GM08714 (cell line): ENCODE measurements around the gene STBD1.
"Not testable (repeated sequence)": the region's sequence is repeated elsewhere in the genome, so short reads cannot be mapped to it uniquely, and the experiment has no call there.

Source experiments
- H3K4me3 ChIP-seq: fragments of 200-500 bp; sonication (Bioruptor generic); 2 replicates; pipeline ENCODE4 v1.5.1; 2014; ENCODE audit warnings: mild to moderate bottlenecking, low read length, inconsistent platforms
- ZNF274 ChIP-seq: IDR thresholded peaks from 2 replicates; pipeline ENCODE4 v1.6.1; 2012; ENCODE audit warnings: mild to moderate bottlenecking, low read depth, low read length

Gene STBD1

DNA sequence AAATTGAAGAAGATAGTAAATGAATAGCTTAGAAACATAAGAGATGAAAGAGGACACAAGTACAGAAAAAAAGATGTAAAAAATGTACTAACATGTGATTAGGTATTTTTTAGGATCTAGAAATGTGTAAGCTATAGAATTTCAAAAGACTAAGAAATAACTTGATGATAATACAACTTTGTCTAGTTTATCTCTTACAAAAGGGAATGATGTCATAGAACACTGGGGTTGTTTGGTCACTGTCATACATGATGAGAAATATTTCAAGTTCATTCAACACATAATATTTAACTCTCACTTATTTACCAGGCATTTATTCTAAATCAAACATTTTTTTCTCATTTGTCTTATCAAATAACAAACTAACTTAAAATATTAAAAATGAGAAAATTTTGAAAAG, 18.5 kb downstream of the STBD1 start:
- TF ChIP-seq ZNF274 = no peak
- no peak overlapping the region for H3K4me3 ChIP-seq

DNA sequence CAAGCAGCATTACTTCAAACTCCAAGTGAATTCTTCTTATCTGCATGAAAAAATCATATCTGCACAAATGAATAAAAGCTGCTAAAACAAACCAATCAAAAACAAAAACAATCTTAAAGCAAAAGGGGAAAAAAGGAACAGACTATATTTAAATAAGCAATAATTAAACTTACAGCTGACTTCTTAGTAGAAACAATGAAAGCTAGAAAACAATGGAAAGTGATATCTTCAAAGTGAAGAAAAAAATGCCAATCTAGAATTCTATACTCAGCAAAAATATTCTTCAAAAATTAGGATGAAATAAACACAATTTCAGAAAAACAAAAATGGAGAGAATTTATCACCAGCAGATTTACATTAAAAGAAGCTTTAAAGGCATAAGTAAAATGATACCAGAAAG, 20.0 kb downstream of the STBD1 start:
- TF ChIP-seq ZNF274 = no peak
- no peak overlapping the region for H3K4me3 ChIP-seq

DNA sequence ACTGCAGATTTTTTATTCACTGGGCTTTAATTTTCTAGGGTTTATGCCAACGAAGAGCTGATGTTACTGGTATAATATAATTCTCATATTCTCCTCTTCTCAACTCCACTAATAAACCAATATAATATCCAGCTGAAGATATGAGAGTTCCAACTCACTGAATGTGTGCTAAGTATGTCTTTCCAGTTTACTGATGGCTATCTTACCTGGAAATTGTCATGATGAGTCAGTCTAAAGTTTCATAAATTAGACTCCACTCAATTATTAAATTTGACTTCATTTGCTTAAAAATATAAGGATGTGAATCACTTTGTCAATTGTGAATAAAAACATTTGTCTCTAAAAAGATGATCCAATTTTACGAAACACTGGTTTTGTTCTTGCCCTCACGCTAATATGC, 28.4 kb downstream of the STBD1 start:
- H3K4me3 ChIP-seq = no peak overlapping the region
- TF ChIP-seq ZNF274 = no peak

DNA sequence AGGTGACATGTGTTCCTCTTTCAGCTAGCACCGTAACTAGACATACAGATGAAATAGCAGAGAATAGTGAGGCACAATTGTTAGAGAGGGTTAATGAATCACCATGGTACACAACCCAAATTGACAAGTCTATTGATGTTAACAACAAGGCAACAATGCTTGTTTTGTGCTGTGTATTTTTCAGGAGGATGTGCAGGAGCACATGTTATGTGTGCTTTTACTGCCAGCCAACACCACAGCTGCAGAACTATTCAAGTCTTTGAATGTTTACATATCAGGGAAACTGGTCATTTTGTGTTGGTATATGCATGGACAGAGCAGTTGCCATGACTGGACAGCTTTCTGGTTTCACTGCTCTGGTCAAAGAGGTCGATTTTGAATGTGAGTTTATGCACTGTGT, 32.8 kb downstream of the STBD1 start:
- H3K4me3 ChIP-seq = no peak overlapping the region
- TF ChIP-seq ZNF274 = no peak

DNA sequence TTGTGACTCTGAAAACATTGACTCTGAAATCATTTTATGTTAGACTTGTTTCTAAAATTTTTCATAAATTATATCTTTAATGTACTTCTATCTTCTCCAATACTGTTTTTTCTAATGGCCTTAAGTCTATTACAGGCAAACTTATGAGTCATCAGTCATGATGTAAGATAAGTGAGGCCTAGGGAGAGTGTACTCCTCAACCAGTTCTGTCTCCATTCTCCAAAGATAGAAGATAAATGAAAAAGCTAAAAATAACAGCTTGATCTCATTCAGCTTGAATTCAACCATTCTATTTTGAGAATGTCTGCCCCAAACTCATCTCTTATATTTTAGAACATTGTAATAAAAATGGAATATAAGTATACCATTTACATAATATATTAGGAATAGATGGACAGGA, 34.5 kb downstream of the STBD1 start:
- H3K4me3 ChIP-seq = no peak overlapping the region
- no peak for TF ChIP-seq ZNF274

DNA sequence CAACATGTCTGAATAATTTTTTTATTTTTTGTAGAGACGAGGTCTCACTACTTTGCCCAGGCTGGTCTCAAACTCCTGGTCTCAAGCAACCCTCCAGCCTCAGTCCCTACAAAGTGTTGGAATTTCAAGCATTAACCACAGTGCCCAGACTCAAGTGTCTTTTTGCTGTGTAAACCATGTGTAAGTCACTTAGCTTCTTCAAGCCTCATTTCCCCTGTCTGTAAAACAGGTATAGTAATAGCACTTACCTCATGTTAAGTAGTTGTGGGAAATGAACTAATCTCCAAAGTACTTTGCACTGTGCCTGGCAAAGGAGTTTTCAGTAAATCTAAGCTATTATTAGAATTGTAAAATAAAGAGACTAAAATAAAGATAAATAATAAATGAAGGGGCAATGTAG, 35.7 kb downstream of the STBD1 start:
- no peak for TF ChIP-seq ZNF274
- H3K4me3 ChIP-seq = no peak overlapping the region

DNA sequence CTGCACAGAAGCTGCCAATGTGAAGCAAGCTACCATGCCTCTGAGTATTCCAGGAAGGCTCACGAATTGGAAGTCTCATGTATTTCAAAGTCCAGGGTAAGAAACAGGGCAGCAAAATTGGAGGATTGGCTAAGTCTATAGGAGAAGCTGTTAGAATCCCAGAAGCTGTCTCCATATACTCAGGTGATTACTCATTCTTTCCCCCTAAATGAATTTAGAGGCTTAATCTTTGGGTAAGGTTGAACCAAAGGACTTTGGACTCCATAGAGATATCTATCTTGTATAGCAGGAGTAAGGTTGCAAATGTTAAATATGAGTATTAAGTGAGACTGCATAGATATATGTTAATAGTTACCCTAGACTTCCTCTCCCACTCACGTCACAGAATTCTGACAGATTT, 36.3 kb downstream of the STBD1 start:
- no peak for TF ChIP-seq ZNF274
- H3K4me3 ChIP-seq = no peak overlapping the region

DNA sequence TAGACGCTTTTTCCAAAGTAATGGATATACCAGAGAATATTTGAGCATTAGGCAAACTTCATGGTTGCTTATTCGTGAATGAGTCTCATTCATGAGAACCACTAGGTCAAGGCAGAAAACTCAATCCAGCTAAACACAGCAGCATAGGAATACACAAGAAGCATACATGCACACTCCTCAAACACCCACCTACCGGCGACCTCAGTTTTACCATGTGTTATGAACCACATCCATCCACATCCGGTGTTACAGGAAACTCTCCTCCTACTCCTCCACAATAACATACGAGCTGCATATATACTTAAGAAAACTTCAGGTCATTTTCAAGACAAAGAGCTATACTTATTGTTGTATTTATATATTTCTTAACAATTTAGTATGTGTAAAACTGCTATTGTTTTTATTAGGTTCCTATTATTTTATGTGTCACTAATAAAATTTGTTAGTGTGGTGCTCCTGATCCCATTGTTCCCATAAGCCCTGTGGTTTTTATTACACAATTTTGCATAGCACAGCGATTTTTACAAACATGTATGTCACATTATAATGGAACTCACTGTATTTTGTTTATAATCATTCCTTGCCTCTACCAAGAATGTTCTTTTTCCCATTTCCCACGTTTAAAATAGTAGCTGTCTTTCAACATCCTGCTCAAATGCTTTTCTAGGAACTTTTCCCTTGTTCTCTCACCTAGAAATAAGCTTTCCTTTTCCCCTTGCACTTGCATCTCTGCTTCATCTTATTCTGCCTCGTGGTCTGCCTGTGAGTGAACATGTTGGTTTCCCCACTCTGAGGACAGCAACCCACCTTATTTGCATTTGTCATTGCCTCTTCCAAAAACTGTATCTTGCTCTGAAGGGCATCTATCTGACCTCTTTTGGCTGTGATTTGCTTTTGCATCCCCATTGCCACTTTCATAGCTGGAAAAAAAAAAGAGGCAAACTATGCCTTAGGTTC, 48.3 kb downstream of the STBD1 start:
- no peak overlapping the region for H3K4me3 ChIP-seq
- no peak for TF ChIP-seq ZNF274

DNA sequence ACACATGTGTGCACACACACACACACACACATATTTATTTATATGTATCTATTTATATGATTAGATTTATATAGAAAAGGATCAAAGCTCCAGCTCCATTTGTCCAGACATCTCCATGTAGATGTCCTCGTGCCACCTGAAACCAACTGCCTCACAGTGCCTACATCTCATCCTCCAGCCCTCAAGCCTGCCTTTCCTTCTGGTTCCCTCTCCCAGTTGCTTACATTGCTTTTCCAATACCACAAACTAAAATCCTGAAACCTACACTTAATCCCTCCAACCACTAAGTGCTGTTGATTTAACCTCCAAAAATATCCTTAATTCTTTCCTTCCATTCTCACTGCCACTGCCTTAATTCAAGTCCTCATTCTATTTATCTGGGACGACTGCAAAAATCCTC, 51.4 kb downstream of the STBD1 start:
- no peak for TF ChIP-seq ZNF274
- H3K4me3 ChIP-seq = no peak overlapping the region

DNA sequence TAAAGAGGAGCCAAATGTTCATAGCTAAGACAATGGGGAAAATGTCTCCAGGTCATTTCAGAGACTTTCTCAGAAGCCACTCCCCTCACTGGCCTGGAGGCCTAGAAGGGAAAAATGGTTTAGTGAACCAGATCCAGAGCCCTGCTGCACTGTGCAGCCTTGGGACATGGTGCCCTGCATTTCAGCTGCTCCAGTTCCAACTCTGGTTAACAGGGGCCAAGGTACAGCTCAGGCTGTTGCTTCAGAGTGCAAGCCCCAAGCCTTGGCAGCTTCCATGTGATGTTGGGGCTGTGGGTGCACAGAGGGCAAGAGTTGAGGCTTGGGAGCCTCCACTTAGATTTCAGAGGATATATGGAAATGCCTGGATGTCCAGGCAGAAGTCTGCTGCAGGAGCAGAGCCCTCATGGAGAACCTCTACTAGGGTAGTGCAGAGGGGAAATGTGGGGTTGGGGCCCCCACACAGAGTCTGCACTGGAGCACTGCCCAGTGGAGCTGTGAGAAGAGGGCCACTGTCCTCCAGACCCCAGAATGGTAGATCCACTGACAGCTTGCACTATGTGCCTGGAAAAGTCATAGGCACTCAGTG, 53.4 kb downstream of the STBD1 start:
- H3K4me3 ChIP-seq = not testable (repeated sequence)
